Spinal cord (tissue), 10 donors: Measurements from ENCODE around the gene SIAH1. TPM values are rescaled to one million over a fixed set of nuclear protein-coding genes. Genes with fewer than 3 reads are reported as not detected.
A peak's percentile ranks its signal among the peaks of the same experiment; 100 is the strongest.
"Not testable (repeated sequence)": the region's sequence is repeated elsewhere in the genome, so short reads cannot be mapped to it uniquely, and the experiment has no call there.

ENCODE experiments used
- DNase-seq, 6 donors: peaks; one replicate each; pipeline versions ENCODE4 v3.0.0 to v3.0.0-alpha.2; 2013 to 2015; ENCODE audit warnings: low spot score in 6 of 6, low read depth in 4 of 6
- H3K27ac ChIP-seq: one replicate; pipeline ENCODE4 v1.5.1; 2013; ENCODE audit warnings: low read depth, low read length, control low read depth
- H3K27me3 ChIP-seq: one replicate; pipeline ENCODE4 v1.6.1; 2013; ENCODE audit warnings: low read length; ENCODE audit not compliant: control insufficient read depth, insufficient read depth
- H3K36me3 ChIP-seq: one replicate; pipeline ENCODE4 v1.6.1; 2013; ENCODE audit warnings: low read length; ENCODE audit not compliant: control insufficient read depth, insufficient read depth
- H3K4me1 ChIP-seq: one replicate; pipeline ENCODE4 v1.6.1; 2013; ENCODE audit warnings: low read length; ENCODE audit not compliant: control insufficient read depth, insufficient read depth
- H3K4me3 ChIP-seq: one replicate; pipeline ENCODE4 v1.5.1; 2013; ENCODE audit warnings: low read depth, low read length, control low read depth
- H3K9me3 ChIP-seq: one replicate; pipeline ENCODE4 v1.6.1; 2013; ENCODE audit warnings: low read length; ENCODE audit not compliant: control insufficient read depth, insufficient read depth
- WGBS: methylation state at CpG from one replicate; pipeline ENCODE4 v1.1.5; 2013; ENCODE audit warnings: missing lambda C conversion rate; ENCODE audit not compliant: insufficient coverage; 5-methylcytosine and 5-hydroxymethylcytosine counted together
- polyA plus RNA-seq, 2 donors: library from polyadenylated mRNA; unstranded; fragments of 120-200 nt; gene quantifications; one replicate each; pipeline ENCODE4 v1.2.1, GENCODE V29; 2013; ENCODE audit not compliant: insufficient read length in 2 of 2
- total RNA-seq, 2 donors: library from RNA; depleted of rRNA in 1 of 2; stranded (reverse); fragments of 120-200 nt in 1 of 2; fragments of >200 nt in 1 of 2; gene quantifications; one replicate each; pipeline versions ENCODE4 v1.2.3 to v1.2.4, GENCODE V29; 2013 to 2014
- donor health status: healthy.

SIAH1 gene
- total and polyA plus RNA-seq, 4 donors: 36.9 to 54.2 (median 44.8) TPM

- no peak for DNase-seq
- WGBS: no CpG with 5 or more reads among the region's 2 CpGs
Observed at GRCh38 chr16:48422537-48422936, 37.3 kb upstream of the SIAH1 start.

GRCh38 chr16:48421741-48422140 lies 36.5 kb upstream of the SIAH1 start:
- H3K36me3 ChIP-seq: no peaks in the 10 kb centered on the region
- no peaks in the 10 kb centered on the region for H3K4me1 ChIP-seq
- no peaks in the 10 kb centered on the region for H3K27me3 ChIP-seq
- H3K9me3 ChIP-seq: no peaks in the 10 kb centered on the region
- H3K27ac ChIP-seq: no peak overlapping the region
- no peak overlapping the region for H3K4me3 ChIP-seq
- DNase-seq: no peak
- WGBS: 80% methylated on average over 1 of the region's 3 CpGs

More at GRCh38 chr16:48422537-48422936, 37.3 kb upstream of the SIAH1 start:
- H3K4me3 ChIP-seq: no peak overlapping the region
- no peak overlapping the region for H3K27ac ChIP-seq
- no peaks in the 10 kb centered on the region for H3K27me3 ChIP-seq
- H3K4me1 ChIP-seq: no peaks in the 10 kb centered on the region
- no peaks in the 10 kb centered on the region for H3K36me3 ChIP-seq
- no peaks in the 10 kb centered on the region for H3K9me3 ChIP-seq

DNA sequence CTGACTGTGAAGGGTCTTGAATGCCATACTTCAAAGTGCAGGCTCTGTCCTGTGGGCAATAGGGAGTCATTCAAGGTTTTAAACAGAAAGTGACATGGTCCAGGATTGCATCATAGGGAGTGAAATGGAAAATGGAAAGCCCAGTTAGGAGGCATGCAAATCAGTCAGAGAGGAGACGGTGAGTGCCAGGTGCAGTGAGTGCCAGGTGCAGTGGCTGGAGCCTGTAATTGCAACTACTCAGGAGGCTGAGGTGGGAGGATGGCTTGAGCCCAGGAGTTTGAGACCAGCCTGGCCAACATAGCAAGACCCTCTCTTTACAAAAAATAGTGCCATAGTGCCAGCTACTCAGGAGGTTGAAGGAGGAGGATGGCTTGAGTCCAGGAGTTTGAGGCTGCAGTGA lies 35.2 kb upstream of the SIAH1 start:
- no peaks in the 10 kb centered on the region for H3K9me3 ChIP-seq
- no peak overlapping the region for H3K27ac ChIP-seq
- H3K4me1 ChIP-seq: no peaks in the 10 kb centered on the region

GRCh38 chr16:48416617-48417016 lies 31.4 kb upstream of the SIAH1 start:
- H3K27me3 ChIP-seq, H3K9me3 ChIP-seq, H3K4me1 ChIP-seq, H3K27ac ChIP-seq, DNase-seq, H3K36me3 ChIP-seq, H3K4me3 ChIP-seq: not testable (repeated sequence)
- WGBS: 95% methylated on average over 17 of the region's 29 CpGs

More for the DNA sequence above, 35.2 kb upstream of the SIAH1 start:
- H3K36me3 ChIP-seq: no peaks in the 10 kb centered on the region
- 86% methylated on average over 1 of the region's 1 CpG for WGBS
- H3K27me3 ChIP-seq: no peaks in the 10 kb centered on the region
- DNase-seq: no peak
- H3K4me3 ChIP-seq: no peak overlapping the region

DNA sequence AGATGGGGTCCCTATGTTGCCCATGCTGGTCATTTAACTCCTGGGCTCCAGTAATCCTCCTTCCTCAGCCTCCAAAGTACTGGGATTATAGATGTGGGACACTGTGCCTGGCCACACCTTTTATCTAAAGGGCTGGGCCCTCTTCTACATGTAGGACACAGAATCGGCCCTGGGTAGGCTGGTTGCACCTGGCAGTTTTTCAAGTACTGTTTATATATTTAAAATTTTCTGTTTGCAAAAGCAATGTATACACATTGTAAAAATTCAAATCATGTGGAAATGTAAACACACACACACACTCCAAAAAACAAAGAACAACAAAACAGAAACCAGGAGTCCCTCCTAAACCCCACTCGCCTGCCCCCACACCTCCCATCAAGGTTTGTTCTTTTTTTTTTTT lies 28.1 kb upstream of the SIAH1 start:
- WGBS: no CpG with 5 or more reads among the region's 2 CpGs
- H3K4me3 ChIP-seq: no peak overlapping the region
- no peak for DNase-seq
- no peaks in the 10 kb centered on the region for H3K9me3 ChIP-seq
- peaks cover 3% of the 10 kb centered on the region for H3K4me1 ChIP-seq
- H3K27ac ChIP-seq: no peak overlapping the region
- no peaks in the 10 kb centered on the region for H3K27me3 ChIP-seq
- no peaks in the 10 kb centered on the region for H3K36me3 ChIP-seq

GRCh38 chr16:48409839-48410632 lies 24.8 kb upstream of the SIAH1 start:
- Histone ChIP-seq H3K27ac (no peak overlapping the region), H3K4me1 (peaks cover 3% of the 10 kb centered on the region), H3K4me3 (no peak overlapping the region), H3K36me3 (no peaks in the 10 kb centered on the region), H3K9me3 (no peaks in the 10 kb centered on the region), H3K27me3 (no peaks in the 10 kb centered on the region)
- 86% methylated on average over 10 of the region's 12 CpGs for WGBS
- DNase-seq: no peak

DNA sequence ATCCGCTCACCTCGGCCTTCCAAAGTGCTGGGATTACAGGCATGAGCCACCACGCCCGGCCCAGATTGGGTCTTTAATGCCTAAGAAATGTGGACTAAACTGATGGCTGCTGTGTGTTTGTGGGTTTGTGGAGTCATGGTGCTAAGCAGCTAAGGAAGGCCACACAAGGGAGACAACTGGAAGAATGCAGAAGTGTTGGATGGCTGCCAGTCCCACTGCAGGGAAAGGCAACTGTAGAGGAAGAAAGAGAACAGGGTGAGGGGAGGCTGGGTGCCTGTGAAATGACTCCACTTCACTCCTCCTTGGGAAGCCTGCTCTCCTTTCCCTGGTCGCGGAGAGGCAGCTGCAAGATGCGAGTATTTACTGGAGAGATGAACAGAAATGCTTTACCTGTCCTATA lies 23.5 kb upstream of the SIAH1 start:
- WGBS: 90% methylated on average over 7 of the region's 7 CpGs
- H3K4me3 ChIP-seq: no peak overlapping the region
- no peak overlapping the region for H3K27ac ChIP-seq
- H3K9me3 ChIP-seq: no peaks in the 10 kb centered on the region
- H3K36me3 ChIP-seq: no peaks in the 10 kb centered on the region
- DNase-seq: peak in 2 of 6 donors; percentile 23 to 44
- H3K4me1 ChIP-seq: peaks cover 3% of the 10 kb centered on the region
- H3K27me3 ChIP-seq: no peaks in the 10 kb centered on the region

GRCh38 chr16:48405907-48406306 lies 20.7 kb upstream of the SIAH1 start:
- DNase-seq: no peak
- Histone ChIP-seq H3K9me3 (no peaks in the 10 kb centered on the region), H3K4me3 (no peak overlapping the region), H3K4me1 (peaks cover 3% of the 10 kb centered on the region), H3K36me3 (no peaks in the 10 kb centered on the region), H3K27ac (no peak overlapping the region), H3K27me3 (no peaks in the 10 kb centered on the region)
- WGBS: 100% methylated on average over 1 of the region's 4 CpGs

- Histone ChIP-seq H3K36me3 (no peaks in the 10 kb centered on the region), H3K27me3 (no peaks in the 10 kb centered on the region), H3K27ac (no peak overlapping the region), H3K9me3 (no peaks in the 10 kb centered on the region), H3K4me1 (peaks cover 3% of the 10 kb centered on the region), H3K4me3 (no peak overlapping the region)
- WGBS: no CpG with 5 or more reads among the region's 1 CpG
- DNase-seq: no peak
Observed at GRCh38 chr16:48405153-48405552, 19.9 kb upstream of the SIAH1 start.

DNA sequence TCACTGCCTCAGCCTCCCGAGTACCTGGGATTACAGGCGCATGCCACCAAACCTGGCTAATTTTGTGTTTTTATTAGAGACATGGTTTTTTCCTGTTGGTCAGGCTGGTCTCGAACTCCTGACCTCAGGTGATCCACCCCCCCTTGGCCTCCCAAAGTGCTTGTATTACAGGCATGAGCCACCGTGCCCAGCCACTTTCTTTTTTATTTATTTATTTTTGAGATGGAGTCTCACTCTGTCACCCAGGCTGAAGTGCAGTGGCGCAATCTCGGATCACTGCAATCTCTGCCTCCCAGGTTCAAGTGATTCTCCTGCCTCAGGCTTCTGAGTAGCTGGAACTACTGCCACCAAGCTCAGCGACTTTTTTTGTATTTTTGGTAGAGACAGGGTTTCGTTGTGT lies 17.3 kb upstream of the SIAH1 start:
- H3K27ac ChIP-seq, DNase-seq, H3K36me3 ChIP-seq, H3K27me3 ChIP-seq, H3K9me3 ChIP-seq, H3K4me3 ChIP-seq, H3K4me1 ChIP-seq: not testable (repeated sequence)
- WGBS: 91% methylated on average over 4 of the region's 8 CpGs
